Effector CD8-positive, alpha-beta T cell (primary cell): ENCODE results near the gene PCDHB7.
"Not testable (repeated sequence)": the region's sequence is repeated elsewhere in the genome, so short reads cannot be mapped to it uniquely, and the experiment has no call there.

Experiments
- DNase-seq: peaks from one replicate; lab custom pipeline; 2025; lab: John Stamatoyannopoulos, UW

Gene PCDHB7

DNA sequence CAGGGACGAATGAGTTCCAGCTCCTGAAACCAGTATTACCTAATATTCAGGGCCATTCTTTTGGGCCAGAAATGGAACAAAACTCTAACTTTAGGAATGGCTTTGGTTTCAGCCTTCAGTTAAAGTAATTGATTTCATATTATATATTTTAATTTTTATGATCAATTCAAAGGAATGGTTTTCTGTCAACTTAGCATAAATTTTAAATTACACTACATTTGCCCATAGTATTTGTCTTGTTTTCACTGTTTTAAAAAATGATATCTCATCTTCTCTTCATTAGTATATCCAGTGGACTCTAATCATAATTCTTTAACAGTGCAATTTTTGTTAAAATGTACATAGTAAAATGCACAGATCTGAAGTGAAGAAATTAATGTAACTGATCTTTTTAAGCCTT lies 7.9 kb downstream of the PCDHB7 start:
- DNase-seq, result no peak

DNA sequence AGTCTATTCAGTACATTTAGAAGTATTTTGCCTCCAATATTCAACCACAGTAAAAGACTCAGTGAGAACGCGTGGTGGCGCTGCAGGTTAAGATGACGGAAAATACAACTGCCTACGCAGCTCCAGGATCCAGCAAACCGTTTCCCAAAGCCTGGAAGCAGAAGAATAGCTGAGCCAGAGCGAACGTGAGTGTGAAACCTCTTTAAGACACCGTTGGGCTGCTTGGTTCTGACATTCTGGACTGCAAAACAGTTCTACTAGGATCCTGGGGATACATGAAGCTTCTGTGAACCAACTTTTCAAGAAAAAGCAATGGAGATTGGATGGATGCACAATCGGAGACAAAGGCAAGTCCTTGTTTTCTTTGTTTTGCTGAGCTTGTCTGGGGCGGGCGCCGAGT lies 9.8 kb downstream of the PCDHB7 start, which contains the start of gene PCDHB16:
TSS of gene PCDHB16 (plus strand) at position 140 of the 400 bp plus-strand sequence. CDS start at position 313, 173 bp downstream.
- no peak for DNase-seq

DNA sequence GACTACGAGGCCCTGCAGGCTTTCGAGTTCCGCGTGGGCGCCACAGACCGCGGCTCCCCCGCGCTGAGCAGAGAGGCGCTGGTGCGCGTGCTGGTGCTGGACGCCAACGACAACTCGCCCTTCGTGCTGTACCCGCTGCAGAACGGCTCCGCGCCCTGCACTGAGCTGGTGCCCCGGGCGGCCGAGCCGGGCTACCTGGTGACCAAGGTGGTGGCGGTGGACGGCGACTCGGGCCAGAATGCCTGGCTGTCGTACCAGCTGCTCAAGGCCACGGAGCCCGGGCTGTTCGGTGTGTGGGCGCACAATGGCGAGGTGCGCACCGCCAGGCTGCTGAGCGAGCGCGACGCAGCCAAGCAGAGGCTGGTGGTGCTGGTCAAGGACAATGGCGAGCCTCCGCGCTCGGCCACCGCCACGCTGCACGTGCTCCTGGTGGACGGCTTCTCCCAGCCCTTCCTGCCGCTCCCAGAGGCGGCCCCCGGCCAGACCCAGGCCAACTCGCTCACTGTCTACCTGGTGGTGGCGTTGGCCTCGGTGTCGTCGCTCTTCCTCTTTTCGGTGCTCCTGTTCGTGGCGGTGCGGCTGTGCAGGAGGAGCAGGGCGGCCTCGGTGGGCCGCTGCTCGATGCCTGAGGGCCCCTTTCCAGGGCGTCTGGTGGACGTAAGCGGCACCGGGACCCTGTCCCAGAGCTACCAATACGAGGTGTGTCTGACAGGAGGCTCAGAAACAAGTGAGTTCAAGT lies 11.8 kb downstream of the PCDHB7 start:
- not testable (repeated sequence) for DNase-seq

DNA sequence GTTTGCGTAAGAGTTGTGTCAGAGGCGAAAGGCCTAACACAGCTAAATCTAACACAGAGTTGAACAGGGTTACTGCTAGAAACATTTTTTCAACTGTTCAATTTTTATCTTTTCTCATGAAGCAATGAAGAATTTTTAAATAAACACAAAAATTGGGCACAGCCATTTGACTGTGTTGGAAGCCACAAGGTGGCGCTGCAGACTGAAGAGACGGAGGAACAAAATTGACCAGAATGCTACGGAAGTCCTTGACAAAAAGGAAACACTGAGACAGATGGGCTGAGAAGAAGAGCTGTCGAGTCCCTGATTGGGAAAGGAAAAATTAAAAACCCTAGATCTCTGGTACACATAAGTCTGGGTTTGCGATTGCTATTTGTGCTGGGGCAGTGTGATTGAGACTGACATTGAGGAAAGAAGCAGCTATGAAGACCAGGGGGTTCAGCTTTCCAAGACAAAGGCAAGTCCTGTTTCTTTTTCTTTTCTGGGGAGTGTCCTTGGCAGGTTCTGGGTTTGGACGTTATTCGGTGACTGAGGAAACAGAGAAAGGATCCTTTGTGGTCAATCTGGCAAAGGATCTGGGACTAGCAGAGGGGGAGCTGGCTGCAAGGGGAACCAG lies 14.6 kb downstream of the PCDHB7 start, which contains the start of gene PCDHB9:
TSS of gene PCDHB9 (plus strand) at position 265 of the 616 bp plus-strand sequence. CDS start at position 423, 158 bp downstream.
- DNase-seq, result no peak

DNA sequence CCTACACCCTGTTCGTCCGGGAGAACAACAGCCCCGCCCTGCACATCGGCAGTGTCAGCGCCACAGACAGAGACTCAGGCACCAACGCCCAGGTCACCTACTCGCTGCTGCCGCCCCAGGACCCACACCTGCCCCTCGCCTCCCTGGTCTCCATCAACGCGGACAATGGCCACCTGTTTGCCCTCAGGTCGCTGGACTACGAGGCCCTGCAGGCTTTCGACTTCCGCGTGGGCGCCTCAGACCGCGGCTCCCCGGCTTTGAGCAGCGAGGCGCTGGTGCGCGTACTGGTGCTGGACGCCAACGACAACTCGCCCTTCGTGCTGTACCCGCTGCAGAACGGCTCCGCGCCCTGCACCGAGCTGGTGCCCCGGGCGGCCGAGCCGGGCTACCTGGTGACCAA lies 16.2 kb downstream of the PCDHB7 start:
- DNase-seq, result not testable (repeated sequence)

DNA sequence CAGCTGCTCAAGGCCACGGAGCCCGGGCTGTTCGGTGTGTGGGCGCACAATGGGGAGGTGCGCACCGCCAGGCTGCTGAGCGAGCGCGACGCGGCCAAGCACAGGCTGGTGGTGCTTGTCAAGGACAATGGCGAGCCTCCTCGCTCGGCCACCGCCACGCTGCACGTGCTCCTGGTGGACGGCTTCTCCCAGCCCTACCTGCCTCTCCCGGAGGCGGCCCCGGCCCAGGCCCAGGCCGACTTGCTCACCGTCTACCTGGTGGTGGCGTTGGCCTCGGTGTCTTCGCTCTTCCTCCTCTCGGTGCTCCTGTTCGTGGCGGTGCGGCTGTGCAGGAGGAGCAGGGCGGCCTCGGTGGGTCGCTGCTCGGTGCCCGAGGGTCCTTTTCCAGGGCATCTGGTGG lies 16.7 kb downstream of the PCDHB7 start:
- DNase-seq, result not testable (repeated sequence)

DNA sequence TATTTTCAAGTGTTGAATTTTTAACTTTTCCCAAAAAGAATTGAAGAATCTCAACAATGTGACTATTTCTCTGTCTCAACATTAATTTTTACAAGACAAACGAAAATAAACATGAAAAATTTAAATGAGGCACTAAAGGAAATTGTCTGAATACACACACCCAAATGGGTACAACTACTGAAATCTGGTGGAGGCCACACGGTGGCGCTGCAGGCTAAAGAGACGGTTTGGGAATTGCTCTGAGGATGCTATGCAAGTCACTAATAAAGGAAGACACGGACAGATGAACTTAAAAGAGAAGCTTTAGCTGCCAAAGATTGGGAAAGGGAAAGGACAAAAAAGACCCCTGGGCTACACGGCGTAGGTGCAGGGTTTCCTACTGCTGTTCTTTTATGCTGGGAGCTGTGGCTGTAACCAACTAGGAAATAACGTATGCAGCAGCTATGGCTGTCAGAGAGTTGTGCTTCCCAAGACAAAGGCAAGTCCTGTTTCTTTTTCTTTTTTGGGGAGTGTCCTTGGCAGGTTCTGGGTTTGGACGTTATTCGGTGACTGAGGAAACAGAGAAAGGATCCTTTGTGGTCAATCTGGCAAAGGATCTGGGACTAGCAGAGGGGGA lies 19.8 kb downstream of the PCDHB7 start, which contains the start of gene PCDHB10:
TSS of gene PCDHB10 (plus strand) at position 244 of the 616 bp plus-strand sequence. CDS start at position 444, 200 bp downstream.
- DNase-seq, result no peak

DNA sequence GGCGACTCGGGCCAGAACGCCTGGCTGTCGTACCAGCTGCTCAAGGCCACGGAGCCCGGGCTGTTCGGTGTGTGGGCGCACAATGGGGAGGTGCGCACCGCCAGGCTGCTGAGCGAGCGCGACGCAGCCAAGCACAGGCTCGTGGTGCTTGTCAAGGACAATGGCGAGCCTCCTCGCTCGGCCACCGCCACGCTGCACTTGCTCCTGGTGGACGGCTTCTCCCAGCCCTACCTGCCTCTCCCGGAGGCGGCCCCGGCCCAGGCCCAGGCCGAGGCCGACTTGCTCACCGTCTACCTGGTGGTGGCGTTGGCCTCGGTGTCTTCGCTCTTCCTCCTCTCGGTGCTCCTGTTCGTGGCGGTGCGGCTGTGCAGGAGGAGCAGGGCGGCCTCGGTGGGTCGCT lies 21.9 kb downstream of the PCDHB7 start:
- DNase-seq, result not testable (repeated sequence)

DNA sequence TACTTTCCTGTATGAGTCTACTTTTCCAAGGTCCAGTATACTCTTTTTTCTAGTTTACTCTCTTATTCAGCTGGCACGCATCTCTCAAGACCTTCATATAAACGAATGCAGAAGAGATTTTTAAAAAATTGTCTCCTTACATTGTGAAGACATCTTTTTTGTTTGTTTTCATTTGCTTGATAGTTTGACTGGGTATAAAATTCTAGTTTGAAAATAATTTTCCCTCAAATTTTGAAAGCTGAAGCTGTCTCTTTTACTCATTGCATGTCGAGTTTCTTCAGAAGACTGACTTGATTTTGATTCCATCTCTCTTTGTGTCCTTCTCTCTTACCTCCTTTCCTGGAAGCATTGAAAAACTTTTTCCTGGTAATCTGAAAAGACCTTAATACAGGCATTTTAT lies 23.9 kb downstream of the PCDHB7 start:
- no peak for DNase-seq

DNA sequence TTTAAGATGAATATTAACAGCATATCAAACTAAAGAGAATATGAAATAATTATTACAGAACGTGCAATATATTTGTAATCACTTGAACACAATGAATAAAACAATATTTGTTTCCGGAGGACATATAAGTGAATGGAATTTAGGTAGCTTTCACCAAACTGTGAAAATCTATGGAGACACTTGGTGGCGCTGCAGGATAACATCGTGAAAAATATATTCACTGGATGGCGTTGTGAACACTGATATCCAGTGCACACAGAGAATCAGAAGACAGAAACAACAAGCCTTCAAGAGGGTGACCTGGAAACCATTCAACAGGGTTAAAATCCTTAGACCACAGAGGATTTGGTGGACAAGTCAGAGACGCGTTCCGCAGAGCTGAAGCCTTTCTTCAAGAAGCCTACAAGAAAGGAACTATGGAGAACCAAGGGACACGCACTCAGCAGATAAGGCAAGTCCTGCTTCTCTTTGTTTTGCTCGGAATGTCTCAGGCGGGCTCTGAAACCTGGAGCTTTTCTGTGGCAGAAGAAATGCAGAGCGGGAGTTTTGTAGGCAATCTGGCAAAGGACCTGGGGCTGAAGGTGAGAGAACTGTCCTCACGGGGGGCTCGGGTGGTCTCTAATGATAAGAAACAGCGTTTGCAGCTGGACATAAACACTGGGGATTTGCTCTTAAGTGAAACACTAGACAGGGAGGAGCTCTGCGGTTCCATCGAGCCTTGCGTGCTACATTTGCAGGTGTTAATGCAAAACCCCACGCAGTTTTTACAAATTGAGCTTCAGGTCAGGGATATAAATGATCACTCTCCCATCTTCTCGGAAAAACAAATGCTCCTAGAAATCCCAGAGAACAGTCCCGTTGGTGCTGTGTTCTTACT lies 27.2 kb downstream of the PCDHB7 start, which contains the start of gene PCDHB11:
TSS of gene PCDHB11 (plus strand) at position 269 of the 877 bp plus-strand sequence. CDS start at position 417, 148 bp downstream.
- DNase-seq, result no peak

DNA sequence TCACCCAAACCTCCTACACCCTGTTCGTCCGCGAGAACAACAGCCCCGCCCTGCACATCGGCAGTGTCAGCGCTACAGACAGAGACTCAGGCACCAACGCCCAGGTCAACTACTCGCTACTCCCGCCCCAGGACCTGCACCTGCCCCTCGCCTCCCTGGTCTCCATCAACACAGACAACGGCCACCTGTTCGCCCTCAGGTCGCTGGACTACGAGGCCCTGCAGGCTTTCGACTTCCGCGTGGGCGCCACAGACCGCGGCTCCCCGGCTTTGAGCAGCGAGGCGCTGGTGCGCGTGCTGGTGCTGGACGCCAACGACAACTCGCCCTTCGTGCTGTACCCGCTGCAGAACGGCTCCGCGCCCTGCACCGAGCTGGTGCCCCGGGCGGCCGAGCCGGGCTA lies 28.7 kb downstream of the PCDHB7 start:
- not testable (repeated sequence) for DNase-seq

DNA sequence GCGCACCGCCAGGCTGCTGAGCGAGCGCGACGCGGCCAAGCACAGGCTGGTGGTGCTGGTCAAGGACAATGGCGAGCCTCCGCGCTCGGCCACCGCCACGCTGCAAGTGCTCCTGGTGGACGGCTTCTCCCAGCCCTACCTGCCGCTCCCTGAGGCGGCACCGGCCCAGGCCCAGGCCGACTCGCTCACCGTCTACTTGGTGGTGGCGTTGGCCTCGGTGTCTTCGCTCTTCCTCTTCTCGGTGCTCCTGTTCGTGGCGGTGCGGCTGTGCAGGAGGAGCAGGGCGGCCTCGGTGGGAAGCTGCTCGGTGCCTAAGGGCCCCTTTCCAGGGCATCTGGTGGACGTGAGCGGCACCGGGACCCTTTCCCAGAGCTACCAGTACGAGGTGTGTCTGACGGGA lies 29.2 kb downstream of the PCDHB7 start:
- not testable (repeated sequence) for DNase-seq

DNA sequence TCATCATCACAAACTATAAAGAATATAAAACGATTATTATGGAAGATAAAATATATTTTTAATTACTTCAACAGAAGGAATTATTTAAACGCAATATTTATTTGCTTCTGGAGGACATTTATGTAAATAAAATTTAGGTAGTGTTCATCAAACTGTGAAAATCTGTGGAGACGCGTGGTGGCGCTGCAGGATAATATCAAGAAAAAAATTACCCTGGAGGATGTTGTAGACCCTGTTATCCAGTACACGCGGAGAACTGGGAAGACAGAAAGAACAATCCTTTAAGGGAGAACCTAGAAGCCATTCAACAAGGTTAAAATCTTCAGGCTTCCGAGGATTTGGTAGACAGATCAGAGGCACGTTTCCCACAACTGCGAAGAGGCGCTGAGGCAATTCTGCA lies 36.0 kb downstream of the PCDHB7 start, which contains the start of gene PCDHB12:
TSS of gene PCDHB12 (plus strand) at position 242 of the 400 bp plus-strand sequence. CDS start 189 bp downstream, outside the sequence.
- DNase-seq, result no peak

DNA sequence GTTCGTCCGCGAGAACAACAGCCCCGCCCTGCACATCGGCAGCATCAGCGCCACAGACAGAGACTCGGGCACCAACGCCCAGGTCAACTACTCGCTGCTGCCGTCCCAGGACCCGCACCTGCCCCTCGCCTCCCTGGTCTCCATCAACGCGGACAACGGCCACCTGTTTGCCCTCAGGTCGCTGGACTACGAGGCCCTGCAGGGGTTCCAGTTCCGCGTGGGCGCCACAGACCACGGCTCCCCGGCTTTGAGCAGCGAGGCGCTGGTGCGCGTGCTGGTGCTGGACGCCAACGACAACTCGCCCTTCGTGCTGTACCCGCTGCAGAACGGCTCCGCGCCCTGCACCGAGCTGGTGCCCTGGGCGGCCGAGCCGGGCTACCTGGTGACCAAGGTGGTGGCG lies 37.8 kb downstream of the PCDHB7 start:
- DNase-seq, result not testable (repeated sequence)

DNA sequence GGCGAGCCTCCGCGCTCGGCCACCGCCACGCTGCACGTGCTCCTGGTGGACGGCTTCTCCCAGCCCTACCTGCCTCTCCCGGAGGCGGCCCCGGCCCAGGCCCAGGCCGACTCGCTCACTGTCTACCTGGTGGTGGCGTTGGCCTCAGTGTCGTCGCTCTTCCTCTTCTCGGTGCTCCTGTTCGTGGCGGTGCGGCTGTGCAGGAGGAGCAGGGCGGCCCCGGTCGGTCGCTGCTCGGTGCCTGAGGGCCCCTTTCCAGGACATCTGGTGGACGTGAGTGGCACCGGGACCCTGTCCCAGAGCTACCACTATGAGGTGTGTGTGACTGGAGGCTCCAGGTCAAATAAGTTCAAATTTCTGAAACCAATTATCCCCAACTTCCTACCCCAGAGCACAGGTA lies 38.4 kb downstream of the PCDHB7 start:
- DNase-seq, result not testable (repeated sequence)

DNA sequence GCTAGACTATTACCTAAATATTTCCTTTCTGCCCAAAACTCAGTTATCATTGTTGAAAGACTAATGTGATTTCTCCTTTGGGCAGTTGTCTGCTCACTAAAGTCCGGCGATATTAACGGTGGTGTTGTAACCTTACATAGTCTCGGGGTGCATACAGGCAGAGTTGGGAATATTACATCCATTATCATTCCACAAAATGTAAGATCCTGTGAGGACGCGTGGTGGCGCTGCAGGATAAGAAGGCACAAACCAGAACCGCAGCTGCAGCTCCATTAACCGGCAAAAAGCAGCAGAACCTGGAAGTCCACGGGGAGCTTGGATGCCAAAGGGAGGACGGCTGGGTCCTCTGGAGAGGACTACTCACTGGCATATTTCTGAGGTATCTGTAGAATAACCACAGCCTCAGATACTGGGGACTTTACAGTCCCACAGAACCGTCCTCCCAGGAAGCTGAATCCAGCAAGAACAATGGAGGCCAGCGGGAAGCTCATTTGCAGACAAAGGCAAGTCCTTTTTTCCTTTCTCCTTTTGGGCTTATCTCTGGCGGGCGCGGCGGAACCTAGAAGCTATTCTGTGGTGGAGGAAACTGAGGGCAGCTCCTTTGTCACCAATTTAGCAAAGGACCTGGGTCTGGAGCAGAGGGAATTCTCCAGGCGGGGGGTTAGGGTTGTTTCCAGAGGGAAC lies 41.4 kb downstream of the PCDHB7 start, which contains the start of gene PCDHB13:
TSS of gene PCDHB13 (plus strand) at position 264 of the 684 bp plus-strand sequence. CDS start at position 469, 205 bp downstream.
- DNase-seq, result not testable (repeated sequence)

DNA sequence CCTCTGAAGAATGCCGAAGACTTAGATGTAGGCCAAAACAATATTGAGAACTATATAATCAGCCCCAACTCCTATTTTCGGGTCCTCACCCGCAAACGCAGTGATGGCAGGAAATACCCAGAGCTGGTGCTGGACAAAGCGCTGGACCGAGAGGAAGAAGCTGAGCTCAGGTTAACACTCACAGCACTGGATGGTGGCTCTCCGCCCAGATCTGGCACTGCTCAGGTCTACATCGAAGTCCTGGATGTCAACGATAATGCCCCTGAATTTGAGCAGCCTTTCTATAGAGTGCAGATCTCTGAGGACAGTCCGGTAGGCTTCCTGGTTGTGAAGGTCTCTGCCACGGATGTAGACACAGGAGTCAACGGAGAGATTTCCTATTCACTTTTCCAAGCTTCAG lies 42.1 kb downstream of the PCDHB7 start:
- DNase-seq, result not testable (repeated sequence)

DNA sequence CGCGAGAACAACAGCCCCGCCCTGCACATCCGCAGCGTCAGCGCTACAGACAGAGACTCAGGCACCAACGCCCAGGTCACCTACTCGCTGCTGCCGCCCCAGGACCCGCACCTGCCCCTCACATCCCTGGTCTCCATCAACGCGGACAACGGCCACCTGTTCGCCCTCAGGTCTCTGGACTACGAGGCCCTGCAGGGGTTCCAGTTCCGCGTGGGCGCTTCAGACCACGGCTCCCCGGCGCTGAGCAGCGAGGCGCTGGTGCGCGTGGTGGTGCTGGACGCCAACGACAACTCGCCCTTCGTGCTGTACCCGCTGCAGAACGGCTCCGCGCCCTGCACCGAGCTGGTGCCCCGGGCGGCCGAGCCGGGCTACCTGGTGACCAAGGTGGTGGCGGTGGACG lies 43.1 kb downstream of the PCDHB7 start:
- not testable (repeated sequence) for DNase-seq

DNA sequence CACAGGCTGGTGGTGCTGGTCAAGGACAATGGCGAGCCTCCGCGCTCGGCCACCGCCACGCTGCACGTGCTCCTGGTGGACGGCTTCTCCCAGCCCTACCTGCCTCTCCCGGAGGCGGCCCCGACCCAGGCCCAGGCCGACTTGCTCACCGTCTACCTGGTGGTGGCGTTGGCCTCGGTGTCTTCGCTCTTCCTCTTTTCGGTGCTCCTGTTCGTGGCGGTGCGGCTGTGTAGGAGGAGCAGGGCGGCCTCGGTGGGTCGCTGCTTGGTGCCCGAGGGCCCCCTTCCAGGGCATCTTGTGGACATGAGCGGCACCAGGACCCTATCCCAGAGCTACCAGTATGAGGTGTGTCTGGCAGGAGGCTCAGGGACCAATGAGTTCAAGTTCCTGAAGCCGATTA lies 43.6 kb downstream of the PCDHB7 start:
- not testable (repeated sequence) for DNase-seq

DNA sequence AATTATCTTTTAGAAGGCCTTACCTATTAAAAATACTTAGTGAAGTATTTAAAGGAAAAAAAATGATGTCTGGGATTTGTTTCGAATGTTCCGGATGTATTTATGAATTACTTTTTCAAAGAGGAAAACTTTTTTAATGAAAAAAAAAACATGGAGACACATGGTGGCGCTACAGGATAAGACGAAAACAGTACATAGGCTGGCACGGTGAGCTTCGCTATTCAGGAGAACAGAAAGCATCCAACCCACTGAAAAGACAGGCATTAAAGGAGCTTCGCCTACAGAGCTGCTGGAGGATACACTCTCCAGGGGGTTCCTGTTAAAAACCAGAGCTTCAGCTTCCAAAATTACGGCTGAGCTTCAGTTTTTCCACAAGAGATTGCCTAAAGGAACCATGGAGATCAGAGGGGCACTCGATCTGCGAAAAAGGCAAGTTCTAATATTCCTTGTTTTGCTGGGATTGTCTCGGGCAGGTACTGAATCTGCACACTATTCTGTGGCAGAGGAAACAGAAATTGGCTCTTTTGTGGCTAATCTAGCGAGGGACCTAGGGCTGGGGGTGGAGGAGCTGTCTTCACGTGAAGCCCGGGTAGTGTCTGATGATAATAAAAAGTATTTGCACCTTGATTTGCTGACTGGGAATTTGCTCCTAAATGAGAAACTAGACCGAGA lies 50.8 kb downstream of the PCDHB7 start, which contains the start of gene PCDHB14:
TSS of gene PCDHB14 (plus strand) at position 232 of the 672 bp plus-strand sequence. CDS start at position 395, 163 bp downstream.
- no peak for DNase-seq
